Spleen (tissue), 11 donors: ENCODE results near the gene KCNQ1. TPM values are rescaled to one million over a fixed set of nuclear protein-coding genes. Genes with fewer than 3 reads are reported as not detected.

Source experiments
- DNase-seq: peaks from one replicate; pipeline ENCODE4 v3.0.0-alpha.2; 2020
- H3K27ac ChIP-seq, 8 donors: fragments of 200-600 bp; sonication (generic) in 7 of 8; 1 replicate in 4 of 8; 2 replicates in 4 of 8; pipeline versions ENCODE4 v1.5.0 to v1.8.0; 2016 to 2021; ENCODE audit warnings: inconsistent platforms in 4 of 8, mild to moderate bottlenecking in 4 of 8, moderate library complexity in 1 of 8
- H3K27me3 ChIP-seq, 7 donors: fragments of 200-600 bp; sonication (generic) in 6 of 7; replicated peaks in 1 of 7; 1 replicate in 4 of 7; 2 replicates in 3 of 7; pipeline versions ENCODE4 v1.5.0 to v1.8.0; 2016 to 2021; ENCODE audit warnings: inconsistent platforms in 3 of 7, mild to moderate bottlenecking in 1 of 7
- H3K36me3 ChIP-seq, 6 donors: fragments of 200-600 bp; sonication (generic) in 5 of 6; 1 replicate in 4 of 6; 2 replicates in 2 of 6; pipeline versions ENCODE4 v1.5.0 to v1.8.0; 2016 to 2021; ENCODE audit warnings: inconsistent platforms in 2 of 6
- H3K4me1 ChIP-seq, 6 donors: fragments of 200-600 bp; sonication (generic) in 5 of 6; 1 replicate in 3 of 6; 2 replicates in 3 of 6; pipeline versions ENCODE4 v1.5.0 to v1.8.0; 2016 to 2021; ENCODE audit warnings: inconsistent platforms in 3 of 6
- H3K4me3 ChIP-seq, 8 donors: fragments of 200-600 bp; sonication (generic) in 7 of 8; 1 replicate in 4 of 8; 2 replicates in 4 of 8; pipeline versions ENCODE4 v1.5.0 to v1.8.0; 2016 to 2021; ENCODE audit warnings: inconsistent platforms in 4 of 8, mild to moderate bottlenecking in 4 of 8, moderate library complexity in 2 of 8
- H3K9me3 ChIP-seq, 8 donors: fragments of 200-600 bp; sonication (generic) in 7 of 8; 1 replicate in 4 of 8; 2 replicates in 4 of 8; pipeline versions ENCODE4 v1.5.0 to v1.8.0; 2016 to 2021; ENCODE audit warnings: inconsistent platforms in 4 of 8
- CTCF ChIP-seq, 11 experiments: fragments of 200-600 bp in 7 of 11; fragments of 450-650 bp in 4 of 11; sonication (generic) in 4 of 11; IDR thresholded peaks in 8 of 11; conservative IDR thresholded peaks in 3 of 11; 1 replicate in 7 of 11; 2 replicates in 4 of 11; pipeline versions ENCODE4 v1.4.0 to v1.8.0; 2016 to 2021; ENCODE audit warnings: antibody characterized with exemption in 11 of 11, inconsistent platforms in 4 of 11, mild to moderate bottlenecking in 1 of 11
- POLR2A ChIP-seq, 3 donors: fragments of 450-650 bp; IDR thresholded peaks; one replicate each; pipeline ENCODE4 v1.5.1; 2017; ENCODE audit warnings: antibody characterized with exemption in 3 of 3, mild to moderate bottlenecking in 1 of 3
- POLR2AphosphoS5 ChIP-seq, 3 donors: sonication (generic); formaldehyde crosslinking; IDR thresholded peaks; one replicate each; pipeline ENCODE4 v1.5.1; 2017; ENCODE audit warnings: antibody characterized with exemption in 3 of 3
- WGBS, 5 donors: extraction: QIAGEN DNeasy Blood & Tissue Kit in 3 of 5; methylation state at CpG; one replicate each; pipeline versions ENCODE4 v1.1.5 to v1.1.7; 2013 to 2018; 5-methylcytosine and 5-hydroxymethylcytosine counted together
- intact Hi-C: fragments of 100-400 bp; cut with DNase I; formaldehyde crosslinking; loops from one replicate; pipeline ENCODE4 v1.15.0; 2023; ENCODE audit warnings: low total_unique reads
- polyA plus RNA-seq, 3 donors: library from polyadenylated mRNA; stranded (reverse); fragments of 200-250 nt; gene quantifications; one replicate each; pipeline ENCODE4 v1.2.1, GENCODE V29; 2013
- total RNA-seq, 7 donors: library from RNA; depleted of rRNA in 3 of 7; stranded (reverse); fragments of >200 nt in 3 of 7; fragmentation: NEBNext Ultra II Directional in 4 of 7; extraction: Animal tissue kit (Norgen Biotek cat#: 25700) in 4 of 7; gene quantifications; one replicate each; pipeline versions ENCODE4 v1.1.0 to v1.2.1, GENCODE V29; 2016 to 2021
- donor health status: healthy with polysubstance abuse.
- donor health status: DM: no; HTN: no; CAD: no; lungs with moderate emphysema.
- donor health status: DM: no; HTN: no; CAD: no.
- donor health status: Bipolar disorder and iron deficiency.
- donor health status: healthy.
- donor health status: DM: no; HTN: no; CAD: no.
- donor health status: DM: yes; HTN: yes; CAD: no.

The KCNQ1 gene
- total and polyA plus RNA-seq, 10 donors = 3.3 to 21.6 (median 13.5) TPM

DNA sequence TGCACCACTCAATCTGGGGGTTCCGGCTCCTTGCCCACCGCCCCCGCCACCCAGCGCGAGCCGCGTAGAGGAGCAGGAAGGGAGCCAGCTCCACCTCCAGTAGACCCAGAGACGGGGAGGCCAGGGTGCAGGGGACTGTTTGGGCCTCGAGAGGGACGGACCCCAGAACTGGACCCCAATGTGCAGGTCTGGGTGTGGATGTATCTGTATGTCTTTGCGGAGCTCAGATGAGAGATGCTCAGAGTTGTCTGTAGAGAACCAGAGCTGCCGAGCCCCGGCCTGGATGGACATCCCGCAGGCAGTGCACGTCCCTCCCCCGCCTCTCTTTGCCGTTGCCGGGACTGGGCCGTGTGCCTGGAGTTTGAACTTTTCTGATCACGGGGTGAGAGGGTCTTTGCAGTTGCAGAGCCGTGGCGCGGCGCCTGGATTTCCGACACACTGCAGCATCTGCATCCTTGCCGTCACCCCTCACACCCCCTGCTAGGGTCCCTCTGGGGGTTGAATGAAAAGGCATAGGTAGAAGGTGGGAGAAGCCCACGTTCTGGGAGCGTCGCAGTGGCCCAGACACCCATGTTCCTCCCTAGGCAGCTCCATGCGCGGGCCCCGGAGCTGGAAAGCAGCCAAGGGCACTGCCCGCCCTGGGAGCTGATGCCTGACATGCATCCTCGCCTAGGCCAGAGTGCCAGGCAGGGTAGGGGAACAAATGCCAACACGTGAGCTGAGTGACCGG, 105.2 kb downstream of the KCNQ1 start:
- 80 to 86% (median 85%) methylated on average over 31 to 36 of the region's 36 CpGs for WGBS, 5 donors
- peak; percentile 56 for DNase-seq

DNA sequence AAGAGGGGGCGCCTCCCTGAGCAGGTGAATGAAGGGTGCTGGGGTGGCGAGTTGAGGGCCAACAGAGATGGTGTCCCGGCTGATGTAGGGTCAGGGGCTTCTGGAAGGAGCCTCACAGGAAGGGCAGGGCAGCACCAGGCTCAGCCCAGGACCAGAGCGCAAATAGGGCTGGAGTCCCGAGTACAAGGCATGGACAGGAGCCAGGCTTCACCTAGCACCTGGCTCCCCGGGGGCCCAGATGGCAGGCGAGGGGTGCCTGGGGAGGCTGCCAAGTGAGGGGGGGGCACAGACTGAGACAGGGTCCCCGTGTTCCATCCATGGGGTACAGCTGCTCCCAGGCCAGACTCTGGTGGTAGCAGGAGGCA, 105.8 kb downstream of the KCNQ1 start:
- H3K27ac ChIP-seq = no peak overlapping the region
- no peak for TF ChIP-seq POLR2AphosphoS5 (IDR thresholded peaks at IDR 0.05)
- TF ChIP-seq CTCF (IDR thresholded peaks at IDR 0.05 in 8 of 11, conservative IDR thresholded peaks at IDR 0.05 in 3 of 11) = no peak
- no peak for TF ChIP-seq POLR2A (IDR thresholded peaks at IDR 0.05)
- no peaks in the 10 kb centered on the region for H3K9me3 ChIP-seq
- 79 to 93% (median 89%) methylated on average over 6 to 8 of the region's 8 CpGs for WGBS, 5 donors
- DNase-seq = peak; percentile 61
- no peaks in the 10 kb centered on the region for H3K4me1 ChIP-seq
- peaks cover 0 to 4% (median 0%) of the 10 kb centered on the region in 7 donors for H3K27me3 ChIP-seq
- no peak overlapping the region for H3K4me3 ChIP-seq
- H3K36me3 ChIP-seq = no peaks in the 10 kb centered on the region
- intact Hi-C loops = no loop called here

More for the DNA sequence above, 105.2 kb downstream of the KCNQ1 start:
- Histone ChIP-seq H3K27me3 (peaks cover 0 to 4% (median 0%) of the 10 kb centered on the region in 7 donors), H3K36me3 (no peaks in the 10 kb centered on the region), H3K27ac (no peak overlapping the region), H3K9me3 (no peaks in the 10 kb centered on the region), H3K4me1 (no peaks in the 10 kb centered on the region), H3K4me3 (no peak overlapping the region)
- TF ChIP-seq POLR2A (IDR thresholded peaks at IDR 0.05) = no peak
- no peak for TF ChIP-seq POLR2AphosphoS5 (IDR thresholded peaks at IDR 0.05)
- no peak for TF ChIP-seq CTCF (IDR thresholded peaks at IDR 0.05 in 8 of 11, conservative IDR thresholded peaks at IDR 0.05 in 3 of 11)
- intact Hi-C loops = no loop called here

- TF ChIP-seq POLR2AphosphoS5 (IDR thresholded peaks at IDR 0.05) (no peak), CTCF (IDR thresholded peaks at IDR 0.05 in 8 of 11, conservative IDR thresholded peaks at IDR 0.05 in 3 of 11) (no peak), POLR2A (IDR thresholded peaks at IDR 0.05) (no peak)
- DNase-seq = peak; percentile 35
- no peak overlapping the region for H3K4me3 ChIP-seq
- H3K27me3 ChIP-seq = peaks cover 0 to 4% (median 0%) of the 10 kb centered on the region in 7 donors
- H3K27ac ChIP-seq = no peak overlapping the region
- H3K4me1 ChIP-seq = no peaks in the 10 kb centered on the region
- H3K9me3 ChIP-seq = no peaks in the 10 kb centered on the region
- 90 to 95% (median 95%) methylated on average over 12 of the region's 12 CpGs for WGBS, 5 donors
- H3K36me3 ChIP-seq = no peaks in the 10 kb centered on the region
- intact Hi-C loops = no loop called here
These were observed 106.3 kb downstream of the KCNQ1 start for GRCh38 chr11:2551131-2551530.

DNA sequence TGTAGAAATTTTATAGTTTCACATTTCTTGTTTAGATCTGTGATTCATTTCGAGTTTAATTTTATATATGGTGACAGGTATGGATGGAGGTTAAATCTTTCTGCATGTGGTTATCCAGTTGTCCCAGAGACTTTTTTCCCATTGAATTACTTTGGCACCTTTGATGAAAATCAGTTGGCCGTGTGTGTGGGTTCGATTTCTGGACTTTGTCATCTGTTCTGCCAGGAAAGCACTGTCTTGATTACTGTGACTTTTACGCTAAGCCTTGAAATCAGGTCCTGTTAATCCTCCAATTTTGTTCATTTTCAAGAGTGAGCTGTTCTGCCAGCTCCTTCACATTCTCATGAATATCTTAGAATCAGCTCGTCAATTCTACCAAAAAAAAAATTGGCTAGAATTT, 107.4 kb downstream of the KCNQ1 start:
- no peak for TF ChIP-seq POLR2A (IDR thresholded peaks at IDR 0.05)
- no peak for TF ChIP-seq POLR2AphosphoS5 (IDR thresholded peaks at IDR 0.05)
- no peak for TF ChIP-seq CTCF (IDR thresholded peaks at IDR 0.05 in 8 of 11, conservative IDR thresholded peaks at IDR 0.05 in 3 of 11)
- no peak for DNase-seq
- Histone ChIP-seq H3K36me3 (no peaks in the 10 kb centered on the region), H3K9me3 (no peaks in the 10 kb centered on the region), H3K27me3 (peaks cover 0 to 4% (median 0%) of the 10 kb centered on the region in 7 donors), H3K4me3 (no peak overlapping the region), H3K4me1 (no peaks in the 10 kb centered on the region), H3K27ac (no peak overlapping the region)
- 67 to 90% (median 83%) methylated on average over 5 of the region's 5 CpGs for WGBS, 5 donors
- intact Hi-C loops = no loop called here
